CD14-positive monocyte (primary cell): Measurements from ENCODE around the gene TSG101. TPM values are rescaled to one million over a fixed set of nuclear protein-coding genes. Genes with fewer than 3 reads are reported as not detected.

ENCODE experiments used
- DNase-seq, 3 donors: peaks; one replicate each; pipeline ENCODE4 v3.0.0-alpha.2; 2011 to 2022
- H2AFZ ChIP-seq: 2 replicates; pipeline ENCODE4 v1.6.0; 2012; ENCODE audit warnings: mild to moderate bottlenecking, low read depth, low read length, inconsistent platforms; ENCODE audit not compliant: insufficient read depth, poor library complexity, severe bottlenecking
- H3K27ac ChIP-seq, 2 donors: 1 replicate in 1 of 2; 2 replicates in 1 of 2; pipeline ENCODE4 v1.5.1; 2012 to 2013; ENCODE audit warnings: low read length in 2 of 2, control low read depth in 1 of 2, inconsistent platforms in 1 of 2, low read depth in 1 of 2, mild to moderate bottlenecking in 1 of 2
- H3K27me3 ChIP-seq, 2 donors: one replicate each; pipeline versions ENCODE4 v1.6.0 to v1.6.1; 2011 to 2013; ENCODE audit warnings: low read length in 2 of 2; ENCODE audit not compliant: control insufficient read depth in 2 of 2, insufficient read depth in 2 of 2
- H3K36me3 ChIP-seq, 2 donors: replicated peaks in 1 of 2; 1 replicate in 1 of 2; 2 replicates in 1 of 2; pipeline versions ENCODE4 v1.5.1 to v1.6.1; 2012 to 2013; ENCODE audit warnings: low read length in 2 of 2, control low read depth in 1 of 2, inconsistent platforms in 1 of 2, mild to moderate bottlenecking in 1 of 2; ENCODE audit not compliant: insufficient read depth in 2 of 2, control insufficient read depth in 1 of 2
- H3K4me1 ChIP-seq, 2 donors: 1 replicate in 1 of 2; 2 replicates in 1 of 2; pipeline versions ENCODE4 v1.5.1 to v1.6.1; 2012 to 2013; ENCODE audit warnings: low read length in 2 of 2, control low read depth in 1 of 2, inconsistent platforms in 1 of 2, mild to moderate bottlenecking in 1 of 2, moderate library complexity in 1 of 2; ENCODE audit not compliant: insufficient read depth in 2 of 2, control insufficient read depth in 1 of 2
- H3K4me2 ChIP-seq: replicated peaks from 2 replicates; pipeline ENCODE3; 2012; ENCODE audit warnings: low read length, moderate library complexity, mild to moderate bottlenecking; ENCODE audit not compliant: poor library complexity, severe bottlenecking; ENCODE audit errors: extremely low read depth
- H3K4me3 ChIP-seq, 3 experiments: fragments of 200-600 bp in 1 of 3; sonication (generic) in 1 of 3; replicated peaks in 1 of 3; 1 replicate in 2 of 3; 2 replicates in 1 of 3; pipeline ENCODE4 v1.5.1; 2011 to 2013; ENCODE audit warnings: low read length in 3 of 3, mild to moderate bottlenecking in 3 of 3, control low read depth in 2 of 3, low read depth in 2 of 3, inconsistent platforms in 1 of 3, moderate library complexity in 1 of 3
- H3K79me2 ChIP-seq: 2 replicates; pipeline ENCODE4 v1.6.0; 2012; ENCODE audit warnings: mild to moderate bottlenecking, control low read depth, inconsistent platforms, low read length, moderate library complexity; ENCODE audit not compliant: insufficient read depth
- H3K9ac ChIP-seq: 2 replicates; pipeline ENCODE4 v1.6.0; 2017; ENCODE audit warnings: low read length, mild to moderate bottlenecking; ENCODE audit not compliant: insufficient read depth, poor library complexity, severe bottlenecking
- H3K9me3 ChIP-seq, 2 donors: replicated peaks in 1 of 2; 1 replicate in 1 of 2; 2 replicates in 1 of 2; pipeline versions ENCODE4 v1.5.1 to v1.6.1; 2012 to 2013; ENCODE audit warnings: low read length in 2 of 2, control low read depth in 1 of 2; ENCODE audit not compliant: control insufficient read depth in 1 of 2, insufficient read depth in 1 of 2
- H4K20me1 ChIP-seq: 2 replicates; pipeline ENCODE4 v1.6.0; 2012; ENCODE audit warnings: mild to moderate bottlenecking, low read length, control low read depth, moderate library complexity; ENCODE audit not compliant: insufficient read depth
- H3K27ac Mint-ChIP-seq, 7 donors: one replicate each; pipeline ENCODE4 v1.8.0; 2020; ENCODE audit warnings: mild to moderate bottlenecking in 7 of 7, mixed read lengths in 7 of 7, moderate library complexity in 6 of 7, inconsistent platforms in 2 of 7
- H3K27me3 Mint-ChIP-seq, 3 donors: one replicate each; pipeline ENCODE4 v1.8.0; 2021 to 2022; ENCODE audit warnings: low read depth in 3 of 3, mild to moderate bottlenecking in 3 of 3, mixed read lengths in 3 of 3, moderate library complexity in 3 of 3, inconsistent platforms in 1 of 3
- H3K36me3 Mint-ChIP-seq, 2 donors: one replicate each; pipeline ENCODE4 v1.8.0; 2020; ENCODE audit warnings: mixed read lengths in 2 of 2, inconsistent platforms in 1 of 2, mild to moderate bottlenecking in 1 of 2
- H3K4me1 Mint-ChIP-seq: one replicate; pipeline ENCODE4 v1.8.0; 2020; ENCODE audit warnings: mild to moderate bottlenecking, mixed read lengths
- H3K4me3 Mint-ChIP-seq, 2 donors: one replicate each; pipeline ENCODE4 v1.8.0; 2020; ENCODE audit warnings: mild to moderate bottlenecking in 2 of 2, mixed read lengths in 2 of 2, moderate library complexity in 1 of 2
- H3K9me3 Mint-ChIP-seq, 7 donors: one replicate each; pipeline ENCODE4 v1.8.0; 2020 to 2022; ENCODE audit warnings: mixed read lengths in 7 of 7, mild to moderate bottlenecking in 6 of 7, moderate library complexity in 6 of 7, inconsistent platforms in 2 of 7
- CTCF ChIP-seq: fragments of 200-600 bp; IDR thresholded peaks from one replicate; pipeline ENCODE4 v1.8.0; 2022; ENCODE audit warnings: antibody characterized with exemption, mild to moderate bottlenecking
- WGBS: methylation state at CpG from one replicate; pipeline ENCODE4 v1.1.5; 2013; ENCODE audit warnings: missing lambda C conversion rate; ENCODE audit not compliant: insufficient coverage; 5-methylcytosine and 5-hydroxymethylcytosine counted together
- intact Hi-C, 2 donors: fragments of 100-400 bp; cut with micrococcal nuclease; formaldehyde crosslinking; loops; one replicate each; pipeline versions ENCODE4 v1.15.0 to v1.15.1; 2023
- polyA plus RNA-seq, 3 donors: library from polyadenylated mRNA; depleted of rRNA in 1 of 3; unstranded in 2 of 3; stranded (reverse) in 1 of 3; fragments of 300-500 nt in 2 of 3; fragments of >200 nt in 1 of 3; fragmentation: Illumina TruSeq in 2 of 3; gene quantifications; 1 replicate in 2 of 3; 2 replicates in 1 of 3; pipeline ENCODE4 v1.2.3, GENCODE V29; 2012 to 2021

Gene TSG101
- polyA plus RNA-seq, 3 donors: 76.7 to 116 (median 112) TPM

- intact Hi-C loops: no loop called here
- Histone ChIP-seq H3K4me3 (no peak overlapping the region), H4K20me1 (peaks cover 19% of the 10 kb centered on the region), H2AFZ (no peak overlapping the region), H3K4me2 (no peak overlapping the region), H3K9me3 (no peaks in the 10 kb centered on the region), H3K79me2 (no peaks in the 10 kb centered on the region), H3K36me3 (peaks cover 63 to 91% of the 10 kb centered on the region in 2 donors), H3K4me1 (no peaks in the 10 kb centered on the region), H3K9ac (no peak overlapping the region), H3K27ac (no peak overlapping the region), H3K27me3 (no peaks in the 10 kb centered on the region)
- Mint-ChIP-seq H3K36me3 (peaks cover 57 to 84% of the 10 kb centered on the region in 2 donors), H3K4me1 (no peaks in the 10 kb centered on the region), H3K27me3 (no peaks in the 10 kb centered on the region), H3K4me3 (no peak overlapping the region), H3K9me3 (peaks cover 0 to 3% (median 0%) of the 10 kb centered on the region in 7 donors), H3K27ac (no peak overlapping the region)
- WGBS: no CpG with 5 or more reads among the region's 2 CpGs
- no peak for TF ChIP-seq CTCF
- no peak for DNase-seq
Measured at GRCh38 chr11:18491924-18492323, 34.8 kb downstream of the TSG101 start.

- no peaks in the 10 kb centered on the region for H3K27me3 ChIP-seq
- no peaks in the 10 kb centered on the region for H3K4me1 Mint-ChIP-seq
- H3K27ac Mint-ChIP-seq: peak overlapping the region in 3 of 7 donors; percentile 13 to 34 (median 33)
- H2AFZ ChIP-seq: no peak overlapping the region
- no peaks in the 10 kb centered on the region for H3K27me3 Mint-ChIP-seq
- intact Hi-C loops: no loop called here
- peaks cover 57 to 79% of the 10 kb centered on the region in 2 donors for H3K36me3 Mint-ChIP-seq
- no peak for TF ChIP-seq CTCF
- WGBS: 94% methylated on average over 8 of the region's 15 CpGs
- DNase-seq: no peak
- no peaks in the 10 kb centered on the region for H3K9me3 ChIP-seq
- peaks cover 63 to 89% of the 10 kb centered on the region in 2 donors for H3K36me3 ChIP-seq
- no peak overlapping the region for H3K4me3 Mint-ChIP-seq
- no peak overlapping the region for H3K27ac ChIP-seq
- H3K4me2 ChIP-seq: no peak overlapping the region
- H3K9ac ChIP-seq: no peak overlapping the region
- no peaks in the 10 kb centered on the region for H3K79me2 ChIP-seq
- H3K4me1 ChIP-seq: no peaks in the 10 kb centered on the region
- peaks cover 0 to 3% (median 0%) of the 10 kb centered on the region in 7 donors for H3K9me3 Mint-ChIP-seq
- H3K4me3 ChIP-seq: no peak overlapping the region
- H4K20me1 ChIP-seq: peaks cover 18% of the 10 kb centered on the region
Measured at GRCh38 chr11:18490736-18491485, 35.8 kb downstream of the TSG101 start.
